ENCODE measurements around the gene OR6Q1. TPM values are rescaled to one million over a fixed set of nuclear protein-coding genes. Genes with fewer than 3 reads are reported as not detected.

OR6Q1 gene
- total and polyA plus RNA-seq, 2 donors (not counting 1 experiment from before 2014, with no cell fraction given), result not detected

DNA sequence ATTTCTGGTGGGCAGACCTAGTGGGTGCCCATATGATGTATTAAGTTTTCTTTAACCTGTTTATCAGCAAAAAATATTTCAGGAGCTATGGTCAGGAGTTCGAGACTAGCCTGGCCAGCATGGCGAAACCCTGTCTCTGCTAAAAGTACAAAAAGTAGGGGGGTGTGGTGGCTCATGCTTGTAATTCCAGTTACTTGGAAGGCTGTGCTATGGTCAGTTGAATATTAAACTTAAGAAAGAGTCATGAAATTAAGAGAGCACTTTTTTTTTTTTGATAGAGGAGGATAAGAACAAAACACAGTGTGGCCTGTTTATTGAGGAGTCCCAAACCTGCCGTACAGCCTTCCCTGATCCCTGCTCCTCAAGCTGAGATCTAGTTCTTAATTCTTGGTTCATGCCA, 29.8 kb downstream of the OR6Q1 start:
- DNase-seq (ENCODE audit: low read depth in 2 of 2), result peak in 1 of 2 donors; percentile 24
- no peak overlapping the region for H2AFZ ChIP-seq (ENCODE audit: low read length)
- H3K4me1 ChIP-seq (ENCODE audit: control insufficient read depth, extremely low read depth, insufficient read depth, low read length), result peaks cover 26% of the 10 kb centered on the region
- H3K9me3 ChIP-seq (ENCODE audit: control insufficient read depth, insufficient read depth, low read depth, low read length), result no peaks in the 10 kb centered on the region
- TF ChIP-seq EZH2 (IDR thresholded peaks at IDR 0.05; ENCODE audit: low read length, missing control alignments), result no peak
- no peak for TF ChIP-seq CTCF (conservative IDR thresholded peaks at IDR 0.05 in 1 of 2, IDR thresholded peaks at IDR 0.05 in 1 of 2; ENCODE audit: low read depth in 1 of 2, low read length in 2 of 2)
- H3K27ac ChIP-seq (ENCODE audit: insufficient read depth, low read length), result no peak overlapping the region
- H3K4me2 ChIP-seq (ENCODE audit: extremely low read depth, insufficient read depth, low read length), result no peak overlapping the region
- no peaks in the 10 kb centered on the region for H3K36me3 ChIP-seq (ENCODE audit: control insufficient read depth, insufficient read depth, low read length)
- H3K27me3 ChIP-seq (ENCODE audit: control insufficient read depth, insufficient read depth, low read length), result no peaks in the 10 kb centered on the region
- H4K20me1 ChIP-seq (ENCODE audit: control insufficient read depth, extremely low read depth, insufficient read depth, low read length), result no peaks in the 10 kb centered on the region
- H3K79me2 ChIP-seq (ENCODE audit: control insufficient read depth, insufficient read depth, low read length), result no peaks in the 10 kb centered on the region
- H3K4me3 ChIP-seq (replicated peaks in 1 of 4; ENCODE audit: control extremely low read depth in 1 of 4, insufficient read depth in 1 of 4, low read depth in 3 of 4, low read length in 4 of 4), result no peak overlapping the region
- no peak overlapping the region for H3K9ac ChIP-seq (ENCODE audit: insufficient read depth, low read length)

- H3K36me3 ChIP-seq (ENCODE audit: control insufficient read depth, insufficient read depth, low read length), result no peaks in the 10 kb centered on the region
- H3K4me3 ChIP-seq (replicated peaks in 1 of 4; ENCODE audit: control extremely low read depth in 1 of 4, insufficient read depth in 1 of 4, low read depth in 3 of 4, low read length in 4 of 4), result no peak overlapping the region
- no peak overlapping the region for H2AFZ ChIP-seq (ENCODE audit: low read length)
- no peaks in the 10 kb centered on the region for H3K79me2 ChIP-seq (ENCODE audit: control insufficient read depth, insufficient read depth, low read length)
- no peaks in the 10 kb centered on the region for H3K27me3 ChIP-seq (ENCODE audit: control insufficient read depth, insufficient read depth, low read length)
- no peak overlapping the region for H3K4me2 ChIP-seq (ENCODE audit: extremely low read depth, insufficient read depth, low read length)
- peak overlapping the region; percentile 47 for H3K27ac ChIP-seq (ENCODE audit: insufficient read depth, low read length)
- peaks cover 26% of the 10 kb centered on the region for H3K4me1 ChIP-seq (ENCODE audit: control insufficient read depth, extremely low read depth, insufficient read depth, low read length)
- H3K9ac ChIP-seq (ENCODE audit: insufficient read depth, low read length), result no peak overlapping the region
- TF ChIP-seq CTCF (conservative IDR thresholded peaks at IDR 0.05 in 1 of 2, IDR thresholded peaks at IDR 0.05 in 1 of 2; ENCODE audit: low read depth in 1 of 2, low read length in 2 of 2), result peak; percentile 16 to 28
- TF ChIP-seq EZH2 (IDR thresholded peaks at IDR 0.05; ENCODE audit: low read length, missing control alignments), result no peak
- no peaks in the 10 kb centered on the region for H4K20me1 ChIP-seq (ENCODE audit: control insufficient read depth, extremely low read depth, insufficient read depth, low read length)
- DNase-seq (ENCODE audit: low read depth in 2 of 2), result peak in 1 of 2 donors; percentile 34
- no peaks in the 10 kb centered on the region for H3K9me3 ChIP-seq (ENCODE audit: control insufficient read depth, insufficient read depth, low read depth, low read length)
These were observed 30.4 kb downstream of the OR6Q1 start for GRCh38 chr11:58060939-58061672.

DNA sequence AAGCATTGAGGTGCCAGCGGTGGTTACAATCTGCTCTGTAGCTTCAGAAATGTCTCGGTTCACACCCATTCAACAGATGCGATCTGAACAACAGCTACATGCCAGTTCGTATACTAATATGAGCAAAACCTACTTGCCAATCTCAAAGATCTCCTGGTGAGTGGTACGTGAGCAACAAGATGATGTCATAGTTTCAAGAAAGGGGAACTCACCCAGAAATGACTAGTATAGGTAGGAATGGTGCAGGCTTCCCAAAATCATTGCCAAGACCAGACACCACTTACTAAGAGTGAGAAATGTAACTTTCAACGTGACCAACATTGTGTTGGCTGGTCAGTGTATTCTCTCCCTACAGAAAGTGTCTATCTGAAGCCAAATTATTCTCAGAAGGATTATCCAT, 31.1 kb downstream of the OR6Q1 start:
- no peak for TF ChIP-seq CTCF (conservative IDR thresholded peaks at IDR 0.05 in 1 of 2, IDR thresholded peaks at IDR 0.05 in 1 of 2; ENCODE audit: low read depth in 1 of 2, low read length in 2 of 2)
- no peak for TF ChIP-seq EZH2 (IDR thresholded peaks at IDR 0.05; ENCODE audit: low read length, missing control alignments)
- Histone ChIP-seq H3K9me3 (ENCODE audit: control insufficient read depth, insufficient read depth, low read depth, low read length) (no peaks in the 10 kb centered on the region), H3K9ac (ENCODE audit: insufficient read depth, low read length) (no peak overlapping the region), H3K27me3 (ENCODE audit: control insufficient read depth, insufficient read depth, low read length) (no peaks in the 10 kb centered on the region), H3K4me1 (ENCODE audit: control insufficient read depth, extremely low read depth, insufficient read depth, low read length) (peaks cover 26% of the 10 kb centered on the region), H3K27ac (ENCODE audit: insufficient read depth, low read length) (peak overlapping the region; percentile 47), H2AFZ (ENCODE audit: low read length) (no peak overlapping the region), H3K36me3 (ENCODE audit: control insufficient read depth, insufficient read depth, low read length) (no peaks in the 10 kb centered on the region), H3K4me3 (replicated peaks in 1 of 4; ENCODE audit: control extremely low read depth in 1 of 4, insufficient read depth in 1 of 4, low read depth in 3 of 4, low read length in 4 of 4) (no peak overlapping the region), H3K4me2 (ENCODE audit: extremely low read depth, insufficient read depth, low read length) (no peak overlapping the region), H4K20me1 (ENCODE audit: control insufficient read depth, extremely low read depth, insufficient read depth, low read length) (no peaks in the 10 kb centered on the region), H3K79me2 (ENCODE audit: control insufficient read depth, insufficient read depth, low read length) (no peaks in the 10 kb centered on the region)
- peak; percentile 54 to 96 for DNase-seq (ENCODE audit: low read depth in 2 of 2)
